HG02981 (cell line): ENCODE results near the gene PAF1.
A peak's percentile ranks its signal among the peaks of the same experiment; 100 is the strongest.

Experiments used
- ATAC-seq: cut with Tn5 transposase; IDR thresholded peaks from one replicate; pipeline ENCODE4 v1.9.1; 2021; ENCODE audit warnings: mild to moderate bottlenecking, moderate library complexity; ENCODE audit not compliant: unreplicated experiment

The PAF1 gene

GRCh38 chr19:39390751-39391437 lies at the start of gene PAF1, which contains the start of gene MED29:
Gene PAF1 (minus strand): TSS chr19:39391106. CDS start chr19:39390864, 242 bp downstream.
Gene MED29 (plus strand): TSS chr19:39391378. CDS start chr19:39391423, 45 bp downstream.
- peak; percentile 88 for ATAC-seq

DNA sequence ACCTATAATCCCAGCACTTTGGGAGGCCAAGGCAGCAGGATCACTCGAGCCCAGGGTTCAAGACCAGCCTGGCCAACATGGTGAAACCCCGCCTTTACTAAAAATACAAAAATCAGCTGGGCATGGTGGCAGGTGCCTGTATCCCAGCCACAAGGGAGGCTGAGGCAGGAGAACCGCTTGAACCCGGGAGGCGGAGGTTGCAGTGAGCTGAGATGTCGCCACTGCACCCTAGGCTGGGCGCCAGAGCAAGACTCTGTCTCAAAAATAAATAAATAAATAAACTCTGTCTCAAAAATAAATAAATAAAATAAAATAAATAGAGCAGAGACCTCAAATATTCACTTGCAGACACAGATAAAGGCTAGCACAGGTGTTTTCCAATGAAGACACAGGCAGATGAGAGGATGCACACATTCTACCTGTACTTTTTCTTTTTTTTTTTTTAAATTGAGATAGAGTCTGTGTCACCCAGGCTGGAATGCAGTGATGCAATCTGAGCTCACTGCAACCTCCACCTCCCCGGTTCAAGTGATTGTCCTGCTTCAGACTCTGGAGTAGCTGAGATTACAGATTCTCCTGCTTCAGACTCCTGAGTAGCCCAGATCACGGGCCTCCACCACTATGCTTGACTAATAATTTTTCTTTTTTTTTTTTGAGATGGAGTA lies 47.5 kb upstream of the PAF1 start:
- ATAC-seq = no peak

DNA sequence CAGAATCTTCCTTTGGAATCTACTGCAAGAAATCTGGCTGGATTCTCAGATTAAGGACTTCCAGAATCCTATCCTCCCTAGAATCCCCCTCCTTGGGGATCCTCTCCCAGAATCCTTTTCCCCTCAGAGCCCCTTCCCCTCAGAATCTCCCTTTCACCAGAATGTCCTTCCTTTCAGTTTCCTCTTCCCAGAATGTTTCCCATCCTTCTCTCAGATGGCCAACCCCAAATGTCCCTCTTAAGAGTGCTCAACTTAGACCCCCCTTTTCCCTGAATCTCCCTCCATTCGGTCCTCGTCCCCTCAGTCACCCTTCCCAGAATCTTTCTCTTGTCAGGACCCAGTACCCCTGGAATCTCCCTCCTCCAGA lies 45.4 kb upstream of the PAF1 start:
- ATAC-seq = no peak

DNA sequence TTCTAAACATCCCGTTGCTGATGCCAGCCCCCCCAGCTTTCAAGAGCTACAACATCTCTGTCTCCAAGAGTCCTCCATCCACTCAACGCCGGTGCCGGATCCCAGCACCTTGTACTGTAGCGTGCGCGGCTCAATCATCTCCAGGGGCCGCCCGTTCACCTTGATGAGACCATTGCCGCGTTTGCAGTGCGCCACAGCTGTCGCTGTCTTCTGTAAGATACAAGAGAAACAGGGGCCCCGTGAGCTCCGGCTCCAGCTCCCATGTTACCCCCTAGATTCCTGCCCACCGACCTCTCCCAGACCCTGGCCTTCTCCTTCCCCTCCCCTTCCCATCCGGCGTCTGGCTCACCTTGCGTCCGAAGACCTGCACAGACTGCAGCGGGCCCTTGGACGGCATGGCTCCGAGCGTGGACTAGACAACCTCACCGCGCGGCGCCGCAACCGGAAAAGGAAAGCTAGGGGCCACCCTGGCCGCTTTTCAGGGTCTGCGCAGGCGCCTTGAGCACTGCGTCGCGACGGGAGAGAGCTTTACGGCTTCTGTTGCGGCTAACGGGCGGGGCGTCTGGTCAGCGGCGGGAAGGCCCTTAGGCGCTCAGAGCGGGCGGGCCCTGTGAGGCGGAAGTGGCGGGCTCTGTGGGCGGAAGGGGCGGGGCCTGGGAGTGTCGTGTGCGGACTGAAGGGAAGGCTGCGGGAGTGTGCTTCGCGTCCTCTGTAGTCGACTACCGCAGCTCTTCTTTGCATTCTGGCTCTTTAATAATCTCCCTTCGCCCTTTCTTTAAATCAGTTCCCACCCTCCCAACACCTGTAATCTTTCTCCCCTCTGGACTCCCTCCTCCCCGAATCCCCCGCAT lies 44.8 kb upstream of the PAF1 start, which contains the start of gene RPS16:
Gene RPS16, minus strand, starts transcription at position 451 of the 851 bp plus-strand sequence. Its CDS starts 54 bp downstream, at position 397.
- peak; percentile 80 for ATAC-seq

- ATAC-seq = no peak
These were observed 43.5 kb upstream of the PAF1 start for GRCh38 chr19:39434123-39435076.

DNA sequence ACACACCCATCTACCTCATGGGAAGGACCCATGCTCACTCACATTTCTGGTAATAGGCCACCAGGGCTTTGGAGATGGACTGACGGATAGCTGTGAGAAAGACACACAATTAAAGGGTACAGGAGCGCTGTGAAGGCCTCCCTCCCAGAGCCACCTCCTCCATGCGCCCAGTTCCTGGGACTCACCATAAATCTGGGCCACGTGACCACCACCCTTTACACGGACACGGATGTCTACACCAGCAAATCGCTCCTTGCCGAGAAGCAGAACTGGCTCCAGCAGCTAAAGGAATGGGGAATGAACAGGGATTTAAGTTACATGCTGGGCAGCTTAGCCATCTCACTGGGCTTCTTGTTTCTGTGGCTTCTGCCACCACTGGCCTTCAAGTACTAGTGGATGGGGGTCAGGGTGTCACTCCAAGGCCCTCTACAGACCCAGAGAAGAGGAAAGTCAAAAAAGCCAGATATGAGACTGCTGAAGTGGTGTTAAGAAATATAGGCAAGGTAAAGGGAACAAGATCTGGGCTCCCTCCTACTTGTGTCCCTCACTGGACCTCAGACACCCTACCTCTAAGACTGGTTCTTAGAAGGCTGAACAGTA lies 42.7 kb upstream of the PAF1 start:
- ATAC-seq = no peak

- no peak for ATAC-seq
These were observed 41.7 kb upstream of the PAF1 start for GRCh38 chr19:39432677-39433025.

GRCh38 chr19:39430675-39431593 lies 40.0 kb upstream of the PAF1 start:
- ATAC-seq = no peak

DNA sequence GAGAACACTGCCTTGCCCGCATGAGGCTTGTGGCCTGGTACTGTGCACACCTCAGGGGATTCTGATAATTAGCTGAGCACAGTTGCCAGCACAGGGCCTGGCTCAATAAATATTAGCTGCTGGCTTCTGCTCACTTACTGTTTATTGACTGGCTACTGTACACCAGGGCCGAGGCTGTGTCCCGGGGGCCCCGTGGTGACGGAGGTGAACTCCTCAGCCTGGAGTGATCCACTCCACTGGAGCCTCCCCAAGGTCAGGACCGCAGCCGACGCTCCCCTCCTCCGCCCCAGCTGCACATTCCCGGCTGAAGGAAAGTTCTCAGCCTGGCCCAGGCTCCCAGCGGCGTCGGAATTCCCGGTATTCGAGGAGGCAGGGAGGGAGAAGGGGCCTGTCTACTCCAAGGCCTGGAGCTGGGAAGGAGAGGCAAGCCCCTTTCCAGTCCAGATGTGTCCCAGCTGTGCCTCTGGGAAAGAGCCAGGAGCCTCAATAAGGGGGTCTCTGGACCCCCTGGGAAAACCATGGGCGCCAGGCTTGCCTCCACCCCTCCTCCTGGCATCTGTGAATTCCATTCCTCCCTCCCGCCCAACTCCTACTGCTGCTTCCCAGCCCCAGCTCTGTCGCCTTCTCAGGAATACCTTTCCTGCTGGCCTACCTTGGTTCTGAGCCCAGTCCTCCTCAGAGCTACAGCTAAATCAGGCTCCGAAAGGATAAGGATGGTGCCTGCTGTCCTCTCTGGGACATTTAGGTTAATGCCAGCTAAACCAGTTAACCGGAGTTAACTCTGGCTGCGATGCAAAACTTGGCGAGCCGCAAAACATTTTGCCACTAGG lies 37.6 kb upstream of the PAF1 start:
- no peak for ATAC-seq

DNA sequence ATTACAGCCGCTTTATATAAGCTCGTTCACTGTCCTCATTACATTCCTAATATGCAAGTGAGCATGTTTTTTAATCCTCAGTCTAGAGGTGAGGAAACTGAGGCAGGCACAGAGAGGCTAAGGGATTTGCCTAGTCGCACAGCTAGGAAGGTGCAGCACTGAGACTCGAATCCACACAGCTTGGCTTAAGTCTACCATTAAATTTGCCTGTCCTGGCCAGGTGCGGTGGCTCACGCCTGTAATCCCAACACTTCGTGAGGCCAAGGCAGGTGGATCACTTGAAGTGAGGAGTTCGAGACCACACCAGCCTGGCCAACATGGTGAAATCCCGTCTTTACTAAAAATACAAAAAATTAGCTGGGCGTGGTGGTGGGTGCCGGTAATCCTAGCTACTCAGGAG lies 36.8 kb upstream of the PAF1 start:
- ATAC-seq = no peak

GRCh38 chr19:39426170-39426569 lies 35.3 kb upstream of the PAF1 start:
- no peak for ATAC-seq

DNA sequence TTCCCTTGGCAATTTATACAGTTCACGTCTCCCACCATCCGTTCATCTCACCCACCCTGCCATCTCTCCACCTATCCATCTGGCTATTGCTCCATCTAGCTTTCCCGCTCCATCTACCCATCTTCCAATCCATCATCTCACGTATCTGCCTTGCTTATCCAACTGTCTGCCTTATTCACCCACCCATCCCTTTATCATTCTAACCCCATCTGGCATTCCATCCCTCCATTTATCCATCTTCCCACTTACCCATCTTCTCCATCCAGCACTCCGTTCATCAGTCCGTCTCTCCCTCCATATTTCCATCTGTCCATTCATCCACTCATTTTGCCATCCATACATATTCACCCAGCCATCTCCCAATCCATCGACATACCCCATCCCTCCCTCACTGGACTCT lies 34.8 kb upstream of the PAF1 start:
- no peak for ATAC-seq

GRCh38 chr19:39424934-39425333 lies 34.0 kb upstream of the PAF1 start:
- no peak for ATAC-seq

DNA sequence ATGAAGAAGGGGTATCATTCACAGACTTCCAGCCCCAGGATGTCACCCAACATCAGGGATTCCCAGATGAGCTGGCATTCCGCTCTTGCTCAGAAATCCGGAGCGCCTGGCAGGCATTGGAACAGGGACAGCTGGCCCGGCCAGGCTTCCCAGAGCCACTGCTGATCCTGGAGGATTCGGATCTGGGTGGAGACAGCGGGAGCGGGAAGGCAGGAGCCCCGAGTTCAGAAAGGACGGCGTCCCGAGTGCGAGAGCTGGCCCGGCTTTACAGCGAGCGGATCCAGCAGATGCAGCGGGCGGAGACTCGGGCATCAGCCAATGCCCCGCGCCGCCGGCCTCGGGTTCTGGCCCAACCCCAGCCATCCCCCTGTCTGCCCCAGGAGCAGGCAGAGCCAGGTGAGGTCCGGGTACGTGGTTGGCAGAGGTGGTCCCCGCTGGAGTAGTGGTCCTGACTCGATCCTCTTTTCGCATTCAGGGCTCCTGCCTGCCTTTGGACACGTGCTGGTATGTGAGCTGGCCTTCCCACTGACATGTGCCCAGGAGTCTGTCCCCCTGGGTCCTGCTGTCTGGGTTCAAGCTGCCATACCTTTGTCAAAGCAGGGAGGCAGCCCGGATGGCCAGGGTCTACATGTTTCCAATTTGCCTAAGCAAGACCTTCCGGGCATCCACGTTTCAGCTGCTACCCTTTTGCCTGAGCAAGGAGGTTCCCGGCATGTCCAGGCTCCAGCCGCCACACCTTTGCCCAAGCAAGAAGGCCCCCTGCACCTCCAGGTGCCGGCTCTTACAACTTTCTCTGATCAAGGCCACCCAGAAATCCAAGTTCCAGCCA lies 32.6 kb upstream of the PAF1 start:
- ATAC-seq = no peak

- no peak for ATAC-seq
These were observed 31.1 kb upstream of the PAF1 start for GRCh38 chr19:39422020-39422419.

- no peak for ATAC-seq
These were observed 29.9 kb upstream of the PAF1 start for GRCh38 chr19:39420769-39421168.

- ATAC-seq = no peak
These were observed 28.1 kb upstream of the PAF1 start for GRCh38 chr19:39419003-39419402.
